ENCODE data around the gene UGGT1.

GRCh38 chr2:128196026-128196425 is 105.0 kb downstream of the UGGT1 start:
- TF ChIP-seq CBX3 (IDR thresholded peaks at IDR 0.05; ENCODE audit: low read depth) (no peak), POLR2A (IDR thresholded peaks at IDR 0.05; ENCODE audit: borderline replicate concordance, extremely low read depth, insufficient read depth, insufficient read length) (no peak), YY1 (IDR thresholded peaks at IDR 0.05; ENCODE audit: extremely low read depth, insufficient replicate concordance, low read depth, low read length) (no peak), EZH2phosphoT487 (IDR thresholded peaks at IDR 0.05; ENCODE audit: borderline replicate concordance) (no peak), RAD21 (IDR thresholded peaks at IDR 0.05; ENCODE audit: low read depth) (no peak), FOSL1 (IDR thresholded peaks at IDR 0.05; ENCODE audit: low read depth) (no peak), REST (IDR thresholded peaks at IDR 0.05; ENCODE audit: low read depth) (no peak)
- TF ChIP-seq, protein P1, sequence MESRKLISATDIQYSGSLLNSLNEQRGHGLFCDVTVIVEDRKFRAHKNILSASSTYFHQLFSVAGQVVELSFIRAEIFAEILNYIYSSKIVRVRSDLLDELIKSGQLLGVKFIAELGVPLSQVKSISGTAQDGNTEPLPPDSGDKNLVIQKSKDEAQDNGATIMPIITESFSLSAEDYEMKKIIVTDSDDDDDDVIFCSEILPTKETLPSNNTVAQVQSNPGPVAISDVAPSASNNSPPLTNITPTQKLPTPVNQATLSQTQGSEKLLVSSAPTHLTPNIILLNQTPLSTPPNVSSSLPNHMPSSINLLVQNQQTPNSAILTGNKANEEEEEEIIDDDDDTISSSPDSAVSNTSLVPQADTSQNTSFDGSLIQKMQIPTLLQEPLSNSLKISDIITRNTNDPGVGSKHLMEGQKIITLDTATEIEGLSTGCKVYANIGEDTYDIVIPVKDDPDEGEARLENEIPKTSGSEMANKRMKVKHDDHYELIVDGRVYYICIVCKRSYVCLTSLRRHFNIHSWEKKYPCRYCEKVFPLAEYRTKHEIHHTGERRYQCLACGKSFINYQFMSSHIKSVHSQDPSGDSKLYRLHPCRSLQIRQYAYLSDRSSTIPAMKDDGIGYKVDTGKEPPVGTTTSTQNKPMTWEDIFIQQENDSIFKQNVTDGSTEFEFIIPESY (IDR thresholded peaks at IDR 0.05; ENCODE audit: extremely low read depth, insufficient replicate concordance, low read length), result no peak
- TF ChIP-seq, protein P2, sequence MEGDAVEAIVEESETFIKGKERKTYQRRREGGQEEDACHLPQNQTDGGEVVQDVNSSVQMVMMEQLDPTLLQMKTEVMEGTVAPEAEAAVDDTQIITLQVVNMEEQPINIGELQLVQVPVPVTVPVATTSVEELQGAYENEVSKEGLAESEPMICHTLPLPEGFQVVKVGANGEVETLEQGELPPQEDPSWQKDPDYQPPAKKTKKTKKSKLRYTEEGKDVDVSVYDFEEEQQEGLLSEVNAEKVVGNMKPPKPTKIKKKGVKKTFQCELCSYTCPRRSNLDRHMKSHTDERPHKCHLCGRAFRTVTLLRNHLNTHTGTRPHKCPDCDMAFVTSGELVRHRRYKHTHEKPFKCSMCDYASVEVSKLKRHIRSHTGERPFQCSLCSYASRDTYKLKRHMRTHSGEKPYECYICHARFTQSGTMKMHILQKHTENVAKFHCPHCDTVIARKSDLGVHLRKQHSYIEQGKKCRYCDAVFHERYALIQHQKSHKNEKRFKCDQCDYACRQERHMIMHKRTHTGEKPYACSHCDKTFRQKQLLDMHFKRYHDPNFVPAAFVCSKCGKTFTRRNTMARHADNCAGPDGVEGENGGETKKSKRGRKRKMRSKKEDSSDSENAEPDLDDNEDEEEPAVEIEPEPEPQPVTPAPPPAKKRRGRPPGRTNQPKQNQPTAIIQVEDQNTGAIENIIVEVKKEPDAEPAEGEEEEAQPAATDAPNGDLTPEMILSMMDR (IDR thresholded peaks at IDR 0.05 in 2 of 3, conservative IDR thresholded peaks at IDR 0.05 in 1 of 3; ENCODE audit: borderline replicate concordance in 1 of 3, insufficient read depth in 1 of 3, low read depth in 2 of 3, low read length in 2 of 3), result no peak
- TF ChIP-seq, protein P3, sequence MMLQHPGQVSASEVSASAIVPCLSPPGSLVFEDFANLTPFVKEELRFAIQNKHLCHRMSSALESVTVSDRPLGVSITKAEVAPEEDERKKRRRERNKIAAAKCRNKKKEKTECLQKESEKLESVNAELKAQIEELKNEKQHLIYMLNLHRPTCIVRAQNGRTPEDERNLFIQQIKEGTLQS (IDR thresholded peaks at IDR 0.05), result no peak

All from HCT116 (cell line).